ENCODE data around the gene NPR1.

DNA sequence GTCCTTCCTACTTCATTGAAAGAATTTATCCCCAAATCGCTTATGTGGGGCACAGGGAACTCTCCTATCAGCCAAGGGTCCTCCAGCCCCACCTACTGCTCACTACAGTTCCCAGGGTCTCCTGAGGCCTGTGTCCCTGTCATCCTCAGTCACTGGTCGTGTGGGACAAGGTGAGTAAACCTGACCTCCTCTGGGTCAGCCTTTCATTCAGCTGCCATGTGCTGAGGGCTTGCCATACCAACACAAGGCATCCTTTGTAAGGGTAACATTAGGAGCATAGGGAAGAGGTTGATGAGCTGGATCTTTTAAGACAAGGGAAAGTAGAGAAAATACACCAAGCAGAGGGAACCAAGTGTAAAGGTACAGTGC lies 31.2 kb upstream of the NPR1 start:
- TF ChIP-seq POLR2A (IDR thresholded peaks at IDR 0.05): no peak
- TF ChIP-seq POLR2AphosphoS5 (IDR thresholded peaks at IDR 0.05; ENCODE audit: insufficient read depth in 1 of 2, low read depth in 1 of 2): no peak
